Natural killer cell (primary cell): ENCODE measurements around the gene CACNA1B. TPM values are rescaled to one million over a fixed set of nuclear protein-coding genes. Genes with fewer than 3 reads are reported as not detected.

Experiments
- ATAC-seq, 3 donors: fragments of 150-1000 bp in 2 of 3; fragments of 200-7000 bp in 1 of 3; cut with Tn5 transposase; 1 replicate in 1 of 3; 2 replicates in 2 of 3; pipeline ENCODE4 v1.10.0; 2021; ENCODE audit warnings: mild to moderate bottlenecking in 2 of 3, moderate library complexity in 2 of 3
- DNase-seq, 2 donors: peaks; one replicate each; pipeline versions ENCODE4 v3.0.0 to v3.0.0-alpha.2; 2013 to 2021; ENCODE audit warnings: mixed read lengths in 1 of 2
- H3K27ac ChIP-seq: one replicate; pipeline ENCODE4 v1.5.1; 2013; ENCODE audit warnings: mild to moderate bottlenecking, low read length
- H3K27me3 ChIP-seq: one replicate; pipeline ENCODE4 v1.6.1; 2013; ENCODE audit warnings: low read length; ENCODE audit not compliant: control insufficient read depth, insufficient read depth
- H3K36me3 ChIP-seq: one replicate; pipeline ENCODE4 v1.6.1; 2013; ENCODE audit warnings: low read length; ENCODE audit not compliant: control insufficient read depth, insufficient read depth
- H3K4me1 ChIP-seq: one replicate; pipeline ENCODE4 v1.6.1; 2013; ENCODE audit warnings: low read length; ENCODE audit not compliant: control insufficient read depth, insufficient read depth
- H3K4me3 ChIP-seq: one replicate; pipeline ENCODE4 v1.5.1; 2013; ENCODE audit warnings: low read length
- H3K9me3 ChIP-seq: one replicate; pipeline ENCODE4 v1.6.1; 2013; ENCODE audit warnings: low read length; ENCODE audit not compliant: control insufficient read depth, insufficient read depth
- H3K27ac Mint-ChIP-seq, 2 donors: one replicate each; pipeline ENCODE4 v1.8.0; 2022; ENCODE audit warnings: mild to moderate bottlenecking in 2 of 2, mixed read lengths in 2 of 2, moderate library complexity in 1 of 2
- H3K27me3 Mint-ChIP-seq, 2 donors: one replicate each; pipeline ENCODE4 v1.8.0; 2022; ENCODE audit warnings: low read depth in 2 of 2, mixed read lengths in 2 of 2
- H3K36me3 Mint-ChIP-seq: one replicate; pipeline ENCODE4 v1.8.0; 2022; ENCODE audit warnings: mixed read lengths
- H3K4me1 Mint-ChIP-seq, 2 donors: one replicate each; pipeline ENCODE4 v1.8.0; 2022; ENCODE audit warnings: mixed read lengths in 2 of 2
- H3K4me3 Mint-ChIP-seq: one replicate; pipeline ENCODE4 v1.8.0; 2022; ENCODE audit warnings: mild to moderate bottlenecking, moderate library complexity, mixed read lengths
- H3K9me3 Mint-ChIP-seq, 2 donors: one replicate each; pipeline ENCODE4 v1.8.0; 2022; ENCODE audit warnings: mixed read lengths in 2 of 2
- WGBS: methylation state at CpG from one replicate; pipeline ENCODE4 v1.1.7; 2013; ENCODE audit warnings: missing lambda C conversion rate; ENCODE audit not compliant: insufficient coverage; 5-methylcytosine and 5-hydroxymethylcytosine counted together
- intact Hi-C: fragments of 100-400 bp; cut with micrococcal nuclease; formaldehyde crosslinking; loops from one replicate; pipeline ENCODE4 v1.14.2; 2022
- total RNA-seq, 4 donors: library from RNA; stranded (reverse); fragments of 120-200 nt in 1 of 4; gene quantifications; one replicate each; pipeline versions ENCODE4 v1.2.3 to v1.2.4, GENCODE V29; 2013 to 2022
- TF ChIP-seq, protein P1 (sequence below): fragments of 200-600 bp; IDR thresholded peaks from one replicate; pipeline ENCODE4 v1.8.0; 2022; ENCODE audit warnings: antibody characterized with exemption

CACNA1B gene
- total RNA-seq, 3 donors from 2014 or later (not counting 1 experiment from before 2014, with no cell fraction given) = 0.07 TPM; not detected in 2

DNA sequence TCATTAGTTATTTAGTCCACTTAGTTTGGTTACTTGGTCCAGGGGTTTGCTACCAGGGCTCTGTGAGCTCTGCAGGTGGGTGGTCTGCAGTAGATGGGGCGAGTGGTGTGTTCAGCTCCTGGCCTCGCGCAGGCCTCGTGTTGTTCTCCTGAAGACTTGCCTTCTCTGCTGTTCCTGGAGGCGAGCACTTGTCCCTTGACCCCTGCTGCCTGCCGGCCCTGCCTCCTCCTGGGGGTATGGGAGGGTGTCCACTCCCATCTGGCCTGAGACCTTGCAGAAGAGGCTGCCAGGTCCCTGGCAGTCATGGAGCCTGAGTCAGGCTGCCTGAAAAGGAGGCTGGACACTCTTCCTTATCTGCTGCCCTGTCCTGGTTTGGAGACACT is 137.0 kb downstream of the CACNA1B start:
- TF ChIP-seq, protein P1, sequence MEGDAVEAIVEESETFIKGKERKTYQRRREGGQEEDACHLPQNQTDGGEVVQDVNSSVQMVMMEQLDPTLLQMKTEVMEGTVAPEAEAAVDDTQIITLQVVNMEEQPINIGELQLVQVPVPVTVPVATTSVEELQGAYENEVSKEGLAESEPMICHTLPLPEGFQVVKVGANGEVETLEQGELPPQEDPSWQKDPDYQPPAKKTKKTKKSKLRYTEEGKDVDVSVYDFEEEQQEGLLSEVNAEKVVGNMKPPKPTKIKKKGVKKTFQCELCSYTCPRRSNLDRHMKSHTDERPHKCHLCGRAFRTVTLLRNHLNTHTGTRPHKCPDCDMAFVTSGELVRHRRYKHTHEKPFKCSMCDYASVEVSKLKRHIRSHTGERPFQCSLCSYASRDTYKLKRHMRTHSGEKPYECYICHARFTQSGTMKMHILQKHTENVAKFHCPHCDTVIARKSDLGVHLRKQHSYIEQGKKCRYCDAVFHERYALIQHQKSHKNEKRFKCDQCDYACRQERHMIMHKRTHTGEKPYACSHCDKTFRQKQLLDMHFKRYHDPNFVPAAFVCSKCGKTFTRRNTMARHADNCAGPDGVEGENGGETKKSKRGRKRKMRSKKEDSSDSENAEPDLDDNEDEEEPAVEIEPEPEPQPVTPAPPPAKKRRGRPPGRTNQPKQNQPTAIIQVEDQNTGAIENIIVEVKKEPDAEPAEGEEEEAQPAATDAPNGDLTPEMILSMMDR = no peak
- Mint-ChIP-seq H3K4me1 (no peaks in the 10 kb centered on the region), H3K36me3 (no peaks in the 10 kb centered on the region), H3K27ac (no peak overlapping the region), H3K4me3 (no peak overlapping the region), H3K9me3 (no peaks in the 10 kb centered on the region), H3K27me3 (no peaks in the 10 kb centered on the region)
- ATAC-seq = no peak
- no peak for DNase-seq
- Histone ChIP-seq H3K36me3 (no peaks in the 10 kb centered on the region), H3K9me3 (no peaks in the 10 kb centered on the region), H3K4me3 (no peak overlapping the region), H3K27ac (no peak overlapping the region), H3K4me1 (no peaks in the 10 kb centered on the region), H3K27me3 (no peaks in the 10 kb centered on the region)
- 88% methylated on average over 6 of the region's 6 CpGs for WGBS
- intact Hi-C loops = no loop called here

DNA sequence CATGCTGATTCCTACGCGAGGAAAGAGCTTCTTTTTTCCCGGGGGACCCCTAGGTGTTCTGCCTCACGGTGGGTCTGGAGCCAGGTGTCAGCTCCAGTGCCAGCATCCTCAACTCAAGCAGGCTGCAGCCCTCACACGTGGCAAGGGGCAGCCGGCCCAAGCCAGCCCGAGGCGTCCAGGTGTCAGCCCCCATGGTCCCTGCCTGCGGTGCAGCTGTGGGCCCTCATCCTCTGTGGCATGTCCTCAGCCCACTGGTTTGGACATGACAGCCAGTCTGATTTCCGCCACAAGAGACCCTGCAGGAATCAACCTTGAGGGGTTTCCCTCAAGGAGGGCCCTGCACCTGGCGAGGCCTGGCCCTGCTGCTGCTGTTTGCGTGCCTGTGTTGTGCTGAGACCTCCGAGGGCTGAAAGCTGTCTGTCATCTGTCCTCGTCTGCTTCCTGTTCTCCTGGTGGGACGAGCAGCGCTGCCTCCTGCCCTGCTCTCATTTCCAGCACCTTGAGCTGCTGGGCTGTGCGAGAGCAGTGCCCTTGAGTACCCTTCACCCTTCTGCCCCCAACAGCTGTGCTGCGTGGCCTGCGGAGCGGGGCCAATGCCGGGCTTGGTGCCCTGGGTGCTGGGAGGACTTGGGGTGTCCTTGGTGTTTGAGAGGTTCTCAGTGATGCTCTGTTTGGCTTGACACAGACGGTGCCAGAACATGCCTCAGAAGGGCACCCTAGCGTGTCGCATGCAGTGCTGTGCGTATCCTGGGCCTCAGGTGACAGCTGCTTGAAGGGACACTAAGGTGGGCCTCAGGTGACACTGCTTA is 137.6 kb downstream of the CACNA1B start:
- TF ChIP-seq, protein P1 = no peak
- ATAC-seq (no peak), DNase-seq (no peak)
- Histone ChIP-seq H3K36me3 (no peaks in the 10 kb centered on the region), H3K4me3 (no peak overlapping the region), H3K27ac (no peak overlapping the region), H3K9me3 (no peaks in the 10 kb centered on the region), H3K4me1 (no peaks in the 10 kb centered on the region), H3K27me3 (no peaks in the 10 kb centered on the region)
- Mint-ChIP-seq H3K4me3 (no peak overlapping the region), H3K27ac (no peak overlapping the region), H3K9me3 (no peaks in the 10 kb centered on the region), H3K27me3 (no peaks in the 10 kb centered on the region), H3K4me1 (no peaks in the 10 kb centered on the region), H3K36me3 (no peaks in the 10 kb centered on the region)
- intact Hi-C loops = no loop called here
- WGBS = 85% methylated on average over 25 of the region's 25 CpGs

DNA sequence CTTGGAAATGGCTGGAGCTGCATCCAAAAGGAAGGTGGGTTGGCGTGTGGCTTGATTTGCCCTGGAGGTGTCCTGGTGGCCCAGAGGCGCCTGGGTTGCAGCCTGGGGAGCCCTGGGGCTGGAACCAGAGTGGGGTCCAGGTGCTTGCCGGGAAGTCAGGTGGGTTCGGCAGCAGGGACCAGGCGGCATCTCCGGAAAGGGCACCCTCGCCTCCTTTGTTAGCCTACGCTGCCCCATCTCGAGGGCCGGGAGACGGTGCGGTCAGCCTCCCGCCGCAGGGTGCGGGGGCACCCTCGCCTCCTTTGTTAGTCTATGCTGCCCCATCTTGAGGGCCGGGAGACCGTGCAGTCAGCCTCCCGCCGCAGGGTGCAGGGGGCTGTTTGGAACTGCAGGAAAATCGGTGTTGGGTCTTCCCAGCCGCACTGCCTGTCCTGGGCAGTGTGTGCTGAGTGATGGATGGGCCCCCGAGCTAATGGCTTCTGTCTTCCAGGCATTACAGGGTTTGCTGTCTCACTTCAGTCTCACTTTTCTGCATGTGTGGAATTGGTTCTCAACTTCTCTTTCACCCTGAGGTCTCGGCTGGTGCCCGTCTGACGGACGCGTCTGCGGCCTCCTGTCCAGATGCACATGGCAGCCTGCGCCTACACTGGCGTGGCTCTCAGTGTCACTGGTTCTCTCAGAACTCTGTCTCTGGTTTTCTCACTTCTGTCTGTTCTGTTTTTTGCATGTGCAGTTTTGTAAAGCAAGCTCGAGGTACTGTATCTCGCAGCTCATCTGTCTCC is 139.0 kb downstream of the CACNA1B start:
- no peaks in the 10 kb centered on the region for H3K4me1 ChIP-seq
- TF ChIP-seq, protein P1 = no peak
- intact Hi-C loops = no loop called here
- H3K4me3 ChIP-seq = no peak overlapping the region
- no peaks in the 10 kb centered on the region for H3K9me3 Mint-ChIP-seq
- no peak overlapping the region for H3K4me3 Mint-ChIP-seq
- no peak overlapping the region for H3K27ac ChIP-seq
- 94% methylated on average over 33 of the region's 33 CpGs for WGBS
- no peaks in the 10 kb centered on the region for H3K27me3 ChIP-seq
- H3K4me1 Mint-ChIP-seq = no peaks in the 10 kb centered on the region
- DNase-seq (no peak), ATAC-seq (no peak)
- H3K27me3 Mint-ChIP-seq = peaks cover 0 to 3% of the 10 kb centered on the region in 2 donors
- H3K36me3 ChIP-seq = no peaks in the 10 kb centered on the region
- H3K27ac Mint-ChIP-seq = no peak overlapping the region
- no peaks in the 10 kb centered on the region for H3K9me3 ChIP-seq
- H3K36me3 Mint-ChIP-seq = no peaks in the 10 kb centered on the region
